Colonic mucosa (tissue), 4 donors: Measurements from ENCODE around the gene CLIC4. TPM values are rescaled to one million over a fixed set of nuclear protein-coding genes. Genes with fewer than 3 reads are reported as not detected.

ENCODE experiments used
- DNase-seq: peaks from one replicate; pipeline ENCODE4 v3.0.0-alpha.2; 2020
- H3K27ac ChIP-seq: fragments of 200-600 bp; one replicate; pipeline ENCODE4 v1.8.0; 2021
- H3K27me3 ChIP-seq: fragments of 200-600 bp; one replicate; pipeline ENCODE4 v1.8.0; 2021
- H3K36me3 ChIP-seq: fragments of 200-600 bp; one replicate; pipeline ENCODE4 v1.8.0; 2021
- H3K4me1 ChIP-seq: fragments of 200-600 bp; one replicate; pipeline ENCODE4 v1.8.0; 2021; ENCODE audit warnings: mild to moderate bottlenecking
- H3K4me3 ChIP-seq: fragments of 200-600 bp; one replicate; pipeline ENCODE4 v1.8.0; 2021
- H3K9ac ChIP-seq, 2 donors: one replicate each; pipeline ENCODE4 v1.7.0; 2013; ENCODE audit warnings: control low read depth in 2 of 2, low read depth in 2 of 2, low read length in 2 of 2
- H3K9me3 ChIP-seq: fragments of 200-600 bp; one replicate; pipeline ENCODE4 v1.8.0; 2021
- CTCF ChIP-seq: fragments of 200-600 bp; IDR thresholded peaks from one replicate; pipeline ENCODE4 v1.8.0; 2022; ENCODE audit warnings: antibody characterized with exemption, mild to moderate bottlenecking
- intact Hi-C: fragments of 100-400 bp; cut with DNase I; formaldehyde crosslinking; loops from one replicate; pipeline ENCODE4 v1.14.1; 2022
- total RNA-seq, 2 donors: library from RNA; stranded (reverse); fragmentation: NEBNext Ultra II Directional in 1 of 2; extraction: Animal tissue kit (Norgen Biotek cat#: 25700) in 1 of 2; gene quantifications; one replicate each; pipeline ENCODE4 v1.2.1, GENCODE V29; 2021
- donor health status: healthy.
- donor health status: DM: no; HTN: no; CAD: no.
- donor health status: DM: no; HTN: no; CAD: no.

The CLIC4 gene
- total RNA-seq, 2 donors from 2014 or later = 38.0 to 84.8 TPM

- Histone ChIP-seq H3K4me1 (peaks cover 3% of the 10 kb centered on the region), H3K9ac (no peak overlapping the region), H3K9me3 (no peaks in the 10 kb centered on the region), H3K4me3 (no peak overlapping the region), H3K36me3 (no peaks in the 10 kb centered on the region), H3K27me3 (no peaks in the 10 kb centered on the region), H3K27ac (no peak overlapping the region)
- DNase-seq = no peak
- no peak for TF ChIP-seq CTCF
- intact Hi-C loops = no loop called here
These were observed 108.4 kb downstream of the CLIC4 start for GRCh38 chr1:24853649-24854048.

- Histone ChIP-seq H3K4me1 (no peaks in the 10 kb centered on the region), H3K27me3 (no peaks in the 10 kb centered on the region), H3K9ac (no peak overlapping the region), H3K36me3 (no peaks in the 10 kb centered on the region), H3K27ac (no peak overlapping the region), H3K9me3 (no peaks in the 10 kb centered on the region), H3K4me3 (no peak overlapping the region)
- TF ChIP-seq CTCF = no peak
- no peak for DNase-seq
- intact Hi-C loops = no loop called here
These were observed 110.2 kb downstream of the CLIC4 start for GRCh38 chr1:24855474-24855873.

DNA sequence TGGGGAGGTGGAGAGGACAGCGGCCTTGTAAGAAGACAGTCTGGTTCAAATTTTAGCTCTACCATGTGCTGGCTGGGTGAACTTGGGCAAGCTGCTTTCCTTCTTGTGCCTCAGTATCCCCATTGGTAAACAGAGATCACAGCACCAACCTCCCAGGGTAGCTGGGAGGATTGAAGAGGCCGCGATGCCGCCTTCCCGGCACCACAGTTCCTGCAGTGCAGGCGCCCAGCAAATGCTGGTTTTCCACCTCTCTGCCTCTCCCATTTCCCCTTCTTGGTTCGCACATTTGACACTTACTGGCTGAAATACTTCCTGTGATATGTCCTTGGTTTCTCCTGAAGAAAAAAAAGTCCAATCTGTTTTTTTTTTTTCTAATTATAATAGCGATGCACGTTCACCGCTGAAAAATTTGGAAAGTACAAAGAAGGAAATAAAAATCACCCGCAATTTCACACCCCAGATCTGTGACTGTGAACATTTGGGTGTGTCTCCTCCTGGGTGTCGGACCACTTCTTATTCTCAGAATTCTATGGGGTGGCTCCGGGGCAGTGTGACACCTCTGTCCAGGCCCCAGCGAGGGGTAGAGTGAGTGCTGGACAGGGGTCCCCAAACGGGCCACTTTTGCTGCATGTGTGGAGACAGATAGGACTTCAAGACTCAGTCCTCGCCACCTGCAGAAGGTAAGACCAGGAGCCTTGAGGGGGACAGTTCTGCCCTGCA lies 111.7 kb downstream of the CLIC4 start:
- no peak overlapping the region for H3K4me3 ChIP-seq
- H3K27me3 ChIP-seq = no peaks in the 10 kb centered on the region
- H3K9me3 ChIP-seq = no peaks in the 10 kb centered on the region
- TF ChIP-seq CTCF = no peak
- no peak for DNase-seq
- H3K27ac ChIP-seq = no peak overlapping the region
- H3K4me1 ChIP-seq = peaks cover 3% of the 10 kb centered on the region
- H3K9ac ChIP-seq = no peak overlapping the region
- no peaks in the 10 kb centered on the region for H3K36me3 ChIP-seq
- intact Hi-C loops = no loop called here

- intact Hi-C loops = no loop called here
- H3K9me3 ChIP-seq = no peaks in the 10 kb centered on the region
- H3K27me3 ChIP-seq = no peaks in the 10 kb centered on the region
- H3K9ac ChIP-seq = no peak overlapping the region
- H3K4me3 ChIP-seq = no peak overlapping the region
- no peak for DNase-seq
- no peak overlapping the region for H3K27ac ChIP-seq
- H3K36me3 ChIP-seq = no peaks in the 10 kb centered on the region
- peaks cover 6% of the 10 kb centered on the region for H3K4me1 ChIP-seq
- no peak for TF ChIP-seq CTCF
These were observed 112.4 kb downstream of the CLIC4 start for GRCh38 chr1:24857507-24858133.

GRCh38 chr1:24858277-24858676 lies 113.0 kb downstream of the CLIC4 start:
- no peak overlapping the region for H3K4me3 ChIP-seq
- DNase-seq = no peak
- peaks cover 6% of the 10 kb centered on the region for H3K4me1 ChIP-seq
- no peak overlapping the region for H3K27ac ChIP-seq
- no peaks in the 10 kb centered on the region for H3K9me3 ChIP-seq
- no peak overlapping the region for H3K9ac ChIP-seq
- H3K27me3 ChIP-seq = no peaks in the 10 kb centered on the region
- intact Hi-C loops = no loop called here
- no peaks in the 10 kb centered on the region for H3K36me3 ChIP-seq
- no peak for TF ChIP-seq CTCF
